CD4-positive, alpha-beta T cell treated with Interleukin-17A for 4 hours (primary cell): Measurements from ENCODE around the gene TFAP2C.

Experiments used
- DNase-seq: peaks from one replicate; pipeline ENCODE4 v3.0.0-alpha.2; 2020; ENCODE audit warnings: mixed read lengths

The TFAP2C gene

GRCh38 chr20:56628873-56629463 is at the start of gene TFAP2C:
TSS of gene TFAP2C (plus strand) at chr20:56629306. CDS start at chr20:56629545, 239 bp downstream.
- no peak for DNase-seq

GRCh38 chr20:56580226-56580625 is 48.9 kb upstream of the TFAP2C start:
- DNase-seq, result no peak

- DNase-seq, result no peak
These were observed 47.4 kb upstream of the TFAP2C start for GRCh38 chr20:56581701-56582100.

GRCh38 chr20:56582542-56582941 is 46.6 kb upstream of the TFAP2C start:
- no peak for DNase-seq

- no peak for DNase-seq
These were observed 44.2 kb upstream of the TFAP2C start for GRCh38 chr20:56584916-56585315.

GRCh38 chr20:56587307-56588041 is 41.6 kb upstream of the TFAP2C start:
- DNase-seq, result no peak

GRCh38 chr20:56588996-56589395 is 40.1 kb upstream of the TFAP2C start:
- no peak for DNase-seq

- DNase-seq, result no peak
These were observed 39.5 kb upstream of the TFAP2C start for GRCh38 chr20:56589633-56590032.

- DNase-seq, result no peak
These were observed 38.2 kb upstream of the TFAP2C start for GRCh38 chr20:56590888-56591287.

GRCh38 chr20:56592211-56592610 is 36.9 kb upstream of the TFAP2C start:
- no peak for DNase-seq

- DNase-seq, result no peak
These were observed 36.3 kb upstream of the TFAP2C start for GRCh38 chr20:56592817-56593216.

- DNase-seq, result no peak
These were observed 33.2 kb upstream of the TFAP2C start for GRCh38 chr20:56595746-56596475.

GRCh38 chr20:56601166-56601565 is 27.9 kb upstream of the TFAP2C start:
- no peak for DNase-seq

GRCh38 chr20:56604673-56605072 is 24.4 kb upstream of the TFAP2C start:
- no peak for DNase-seq

- no peak for DNase-seq
These were observed 23.7 kb upstream of the TFAP2C start for GRCh38 chr20:56605261-56605996.

- no peak for DNase-seq
These were observed 22.7 kb upstream of the TFAP2C start for GRCh38 chr20:56606174-56606945.

- no peak for DNase-seq
These were observed 21.9 kb upstream of the TFAP2C start for GRCh38 chr20:56607061-56607704.

GRCh38 chr20:56608376-56608775 is 20.7 kb upstream of the TFAP2C start:
- no peak for DNase-seq

- DNase-seq, result no peak
These were observed 19.8 kb upstream of the TFAP2C start for GRCh38 chr20:56609321-56609720.

- no peak for DNase-seq
These were observed 19.0 kb upstream of the TFAP2C start for GRCh38 chr20:56610098-56610497.

GRCh38 chr20:56614196-56614595 is 14.9 kb upstream of the TFAP2C start:
- DNase-seq, result no peak

GRCh38 chr20:56616716-56617115 is 12.4 kb upstream of the TFAP2C start:
- no peak for DNase-seq
